Astrocyte (in vitro differentiated cells and primary cell): Measurements from ENCODE around the gene CLCN1. TPM values are rescaled to one million over a fixed set of nuclear protein-coding genes. Genes with fewer than 3 reads are reported as not detected.

Experiments
- DNase-seq: peaks from one replicate; pipeline ENCODE4 v3.0.0-alpha.2; 2010; ENCODE audit warnings: low read depth
- FAIRE-seq: peaks from 2 replicates; lab custom pipeline; 2011; peaks lifted over from hg19 to GRCh38; lab: Jason Lieb, UNC
- H2AFZ ChIP-seq: 2 replicates; pipeline ENCODE4 v1.6.0; 2012; ENCODE audit warnings: low read depth, low read length, inconsistent platforms
- H3K27ac ChIP-seq: 2 replicates; pipeline ENCODE4 v1.5.1; 2011; ENCODE audit warnings: low read depth, low read length, inconsistent platforms
- H3K27me3 ChIP-seq: 2 replicates; pipeline ENCODE4 v1.6.0; 2011; ENCODE audit warnings: low read length, inconsistent platforms; ENCODE audit not compliant: insufficient read depth
- H3K36me3 ChIP-seq: 2 replicates; pipeline ENCODE4 v1.5.1; 2011; ENCODE audit warnings: low read length, inconsistent platforms; ENCODE audit not compliant: insufficient read depth
- H3K4me1 ChIP-seq: 2 replicates; pipeline ENCODE4 v1.5.1; 2011; ENCODE audit warnings: low read length, inconsistent platforms; ENCODE audit not compliant: insufficient read depth
- H3K4me2 ChIP-seq: 2 replicates; pipeline ENCODE4 v1.6.0; 2012; ENCODE audit warnings: low read length, inconsistent platforms
- H3K4me3 ChIP-seq: 2 replicates; pipeline ENCODE4 v1.5.1; 2011; ENCODE audit warnings: low read depth, mild to moderate bottlenecking, low read length, inconsistent platforms; ENCODE audit not compliant: insufficient read depth
- H3K79me2 ChIP-seq: 2 replicates; pipeline ENCODE4 v1.6.0; 2012; ENCODE audit warnings: mild to moderate bottlenecking, low read length, inconsistent platforms; ENCODE audit not compliant: insufficient read depth
- H3K9ac ChIP-seq: 2 replicates; pipeline ENCODE4 v1.6.0; 2012; ENCODE audit warnings: mild to moderate bottlenecking, low read length, inconsistent platforms
- H3K9me3 ChIP-seq: 2 replicates; pipeline ENCODE4 v1.5.1; 2012; ENCODE audit warnings: low read depth, mild to moderate bottlenecking, low read length, inconsistent platforms; ENCODE audit not compliant: insufficient read depth
- H4K20me1 ChIP-seq: 2 replicates; pipeline ENCODE4 v1.6.0; 2012; ENCODE audit warnings: low read length, inconsistent platforms; ENCODE audit not compliant: insufficient read depth
- H3K27ac Mint-ChIP-seq: one replicate; pipeline ENCODE4 v1.8.0; 2021; ENCODE audit warnings: mild to moderate bottlenecking, mixed read lengths; ENCODE audit not compliant: unreplicated experiment
- H3K27me3 Mint-ChIP-seq: one replicate; pipeline ENCODE4 v1.8.0; 2021; ENCODE audit warnings: low read depth, mixed read lengths; ENCODE audit not compliant: unreplicated experiment
- H3K36me3 Mint-ChIP-seq: one replicate; pipeline ENCODE4 v1.8.0; 2021; ENCODE audit warnings: low read depth, mixed read lengths; ENCODE audit not compliant: unreplicated experiment
- H3K4me1 Mint-ChIP-seq: one replicate; pipeline ENCODE4 v1.8.0; 2021; ENCODE audit warnings: low read depth, mixed read lengths; ENCODE audit not compliant: unreplicated experiment
- H3K4me3 Mint-ChIP-seq: one replicate; pipeline ENCODE4 v1.8.0; 2021; ENCODE audit warnings: mild to moderate bottlenecking, moderate library complexity, mixed read lengths; ENCODE audit not compliant: unreplicated experiment
- H3K9me3 Mint-ChIP-seq: one replicate; pipeline ENCODE4 v1.8.0; 2021; ENCODE audit warnings: mild to moderate bottlenecking, mixed read lengths; ENCODE audit not compliant: unreplicated experiment
- EZH2 ChIP-seq: IDR thresholded peaks from 2 replicates; pipeline ENCODE4 v1.6.1; 2012; ENCODE audit warnings: mild to moderate bottlenecking, low read length, inconsistent platforms; ENCODE audit not compliant: insufficient read depth
- total RNA-seq: library from RNA; stranded (reverse); gene quantifications from 2 replicates; pipeline ENCODE4 v1.2.1, GENCODE V29; 2021
- TF ChIP-seq, protein P1 (sequence below): IDR thresholded peaks from 2 replicates; pipeline ENCODE4 v1.5.1; 2011; ENCODE audit warnings: low read depth, mild to moderate bottlenecking, inconsistent platforms, low read length, moderate library complexity; ENCODE audit not compliant: insufficient read depth

Gene CLCN1
- total RNA-seq, 1 donor from 2014 or later: not detected

DNA sequence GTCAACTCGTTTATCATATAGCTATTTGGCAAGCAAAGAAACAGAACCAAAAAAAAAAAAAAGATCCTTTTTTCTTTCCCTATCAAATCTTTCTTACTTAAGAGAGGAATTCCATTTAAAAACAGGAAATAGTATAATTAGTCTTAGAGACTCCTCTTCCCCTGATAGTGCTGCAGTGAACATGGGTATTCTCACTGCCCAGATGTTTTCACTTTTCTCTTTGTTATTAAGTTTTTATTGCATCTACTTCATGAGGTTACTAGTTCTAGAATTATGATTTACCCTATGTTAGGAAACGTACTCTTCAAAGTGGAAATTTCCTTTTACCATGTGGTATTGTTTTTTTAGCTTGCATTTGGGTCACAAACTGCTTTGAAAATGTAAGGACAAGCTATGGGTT, 19.2 kb upstream of the CLCN1 start:
- H3K27ac Mint-ChIP-seq: no peak overlapping the region
- peaks cover 60% of the 10 kb centered on the region for H3K36me3 ChIP-seq
- H2AFZ ChIP-seq: no peak overlapping the region
- H3K9me3 Mint-ChIP-seq: no peaks in the 10 kb centered on the region
- H3K4me1 ChIP-seq: peaks cover 12% of the 10 kb centered on the region
- H3K4me2 ChIP-seq: no peak overlapping the region
- no peak overlapping the region for H3K4me3 Mint-ChIP-seq
- no peaks in the 10 kb centered on the region for H3K9me3 ChIP-seq
- DNase-seq (no peak), FAIRE-seq (no peak)
- H4K20me1 ChIP-seq: peaks cover 33% of the 10 kb centered on the region
- no peak overlapping the region for H3K9ac ChIP-seq
- no peak overlapping the region for H3K4me3 ChIP-seq
- H3K27me3 Mint-ChIP-seq: no peaks in the 10 kb centered on the region
- TF ChIP-seq, protein P1, sequence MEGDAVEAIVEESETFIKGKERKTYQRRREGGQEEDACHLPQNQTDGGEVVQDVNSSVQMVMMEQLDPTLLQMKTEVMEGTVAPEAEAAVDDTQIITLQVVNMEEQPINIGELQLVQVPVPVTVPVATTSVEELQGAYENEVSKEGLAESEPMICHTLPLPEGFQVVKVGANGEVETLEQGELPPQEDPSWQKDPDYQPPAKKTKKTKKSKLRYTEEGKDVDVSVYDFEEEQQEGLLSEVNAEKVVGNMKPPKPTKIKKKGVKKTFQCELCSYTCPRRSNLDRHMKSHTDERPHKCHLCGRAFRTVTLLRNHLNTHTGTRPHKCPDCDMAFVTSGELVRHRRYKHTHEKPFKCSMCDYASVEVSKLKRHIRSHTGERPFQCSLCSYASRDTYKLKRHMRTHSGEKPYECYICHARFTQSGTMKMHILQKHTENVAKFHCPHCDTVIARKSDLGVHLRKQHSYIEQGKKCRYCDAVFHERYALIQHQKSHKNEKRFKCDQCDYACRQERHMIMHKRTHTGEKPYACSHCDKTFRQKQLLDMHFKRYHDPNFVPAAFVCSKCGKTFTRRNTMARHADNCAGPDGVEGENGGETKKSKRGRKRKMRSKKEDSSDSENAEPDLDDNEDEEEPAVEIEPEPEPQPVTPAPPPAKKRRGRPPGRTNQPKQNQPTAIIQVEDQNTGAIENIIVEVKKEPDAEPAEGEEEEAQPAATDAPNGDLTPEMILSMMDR: no peak
- no peak for TF ChIP-seq EZH2
- no peaks in the 10 kb centered on the region for H3K27me3 ChIP-seq
- no peaks in the 10 kb centered on the region for H3K4me1 Mint-ChIP-seq
- H3K79me2 ChIP-seq: peaks cover 28% of the 10 kb centered on the region
- H3K36me3 Mint-ChIP-seq: peaks cover 35% of the 10 kb centered on the region
- peak overlapping the region; percentile 37 for H3K27ac ChIP-seq

- Histone ChIP-seq H3K36me3 (peaks cover 68% of the 10 kb centered on the region), H3K9ac (no peak overlapping the region), H3K27me3 (no peaks in the 10 kb centered on the region), H3K9me3 (no peaks in the 10 kb centered on the region), H2AFZ (no peak overlapping the region), H4K20me1 (peaks cover 27% of the 10 kb centered on the region), H3K79me2 (peaks cover 15% of the 10 kb centered on the region), H3K27ac (no peak overlapping the region), H3K4me2 (no peak overlapping the region), H3K4me3 (no peak overlapping the region), H3K4me1 (peaks cover 12% of the 10 kb centered on the region)
- DNase-seq (peak; percentile 53), FAIRE-seq (no peak)
- no peak for TF ChIP-seq EZH2
- TF ChIP-seq, protein P1: no peak
- Mint-ChIP-seq H3K4me1 (no peaks in the 10 kb centered on the region), H3K27ac (no peak overlapping the region), H3K4me3 (no peak overlapping the region), H3K27me3 (no peaks in the 10 kb centered on the region), H3K9me3 (no peaks in the 10 kb centered on the region), H3K36me3 (peaks cover 27% of the 10 kb centered on the region)
These were observed 16.6 kb upstream of the CLCN1 start for GRCh38 chr7:143299346-143299745.

GRCh38 chr7:143299840-143300239, 16.1 kb upstream of the CLCN1 start:
- peaks cover 69% of the 10 kb centered on the region for H3K36me3 ChIP-seq
- Mint-ChIP-seq H3K27ac (no peak overlapping the region), H3K27me3 (no peaks in the 10 kb centered on the region), H3K4me1 (no peaks in the 10 kb centered on the region), H3K36me3 (peaks cover 25% of the 10 kb centered on the region), H3K4me3 (no peak overlapping the region), H3K9me3 (no peaks in the 10 kb centered on the region)
- FAIRE-seq: no peak
- no peak overlapping the region for H2AFZ ChIP-seq
- H3K9ac ChIP-seq: no peak overlapping the region
- H3K4me1 ChIP-seq: peaks cover 12% of the 10 kb centered on the region
- peaks cover 32% of the 10 kb centered on the region for H4K20me1 ChIP-seq
- TF ChIP-seq, protein P1: peak; percentile 24
- no peak for TF ChIP-seq EZH2
- DNase-seq: no peak
- H3K79me2 ChIP-seq: peaks cover 11% of the 10 kb centered on the region
- no peak overlapping the region for H3K27ac ChIP-seq
- H3K4me2 ChIP-seq: no peak overlapping the region
- no peaks in the 10 kb centered on the region for H3K27me3 ChIP-seq
- H3K9me3 ChIP-seq: no peaks in the 10 kb centered on the region
- H3K4me3 ChIP-seq: no peak overlapping the region
